T-helper 22 cell (primary cell): ENCODE measurements around the gene RPL37A.
"Not testable (repeated sequence)": the region's sequence is repeated elsewhere in the genome, so short reads cannot be mapped to it uniquely, and the experiment has no call there.

Experiments
- DNase-seq: peaks from one replicate; pipeline ENCODE4 v3.0.0-alpha.2; 2020; ENCODE audit warnings: low read depth

RPL37A gene

GRCh38 chr2:216517447-216518225, 19.0 kb downstream of the RPL37A start:
- no peak for DNase-seq

DNA sequence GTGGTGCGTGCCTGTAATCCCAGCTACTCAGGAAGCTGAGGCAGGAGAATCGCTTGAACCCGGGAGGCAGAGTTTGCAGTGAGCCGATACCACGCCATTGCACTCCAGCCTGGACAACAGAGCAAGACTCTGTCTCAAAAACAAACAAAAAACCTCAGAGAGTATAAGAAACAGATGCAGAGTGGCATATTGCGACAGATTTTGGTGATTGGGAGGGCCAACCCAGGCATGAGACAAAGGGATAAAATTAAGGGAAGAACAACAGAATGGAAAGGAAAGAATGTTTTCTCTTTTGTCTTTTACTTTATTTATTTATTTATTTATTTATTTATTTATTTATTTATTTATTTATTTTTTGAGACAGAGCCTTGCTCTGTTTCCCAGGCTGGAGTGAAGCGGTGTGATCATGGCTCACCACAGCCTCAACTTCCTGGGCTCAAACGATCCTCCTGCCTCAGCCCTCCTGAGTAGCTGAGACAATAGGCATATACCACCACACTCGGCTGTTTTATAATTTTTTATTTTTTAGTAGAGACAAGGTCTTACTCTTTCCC, 20.0 kb downstream of the RPL37A start:
- DNase-seq = not testable (repeated sequence)

- no peak for DNase-seq
Measured at GRCh38 chr2:216519154-216519762, 20.6 kb downstream of the RPL37A start.

DNA sequence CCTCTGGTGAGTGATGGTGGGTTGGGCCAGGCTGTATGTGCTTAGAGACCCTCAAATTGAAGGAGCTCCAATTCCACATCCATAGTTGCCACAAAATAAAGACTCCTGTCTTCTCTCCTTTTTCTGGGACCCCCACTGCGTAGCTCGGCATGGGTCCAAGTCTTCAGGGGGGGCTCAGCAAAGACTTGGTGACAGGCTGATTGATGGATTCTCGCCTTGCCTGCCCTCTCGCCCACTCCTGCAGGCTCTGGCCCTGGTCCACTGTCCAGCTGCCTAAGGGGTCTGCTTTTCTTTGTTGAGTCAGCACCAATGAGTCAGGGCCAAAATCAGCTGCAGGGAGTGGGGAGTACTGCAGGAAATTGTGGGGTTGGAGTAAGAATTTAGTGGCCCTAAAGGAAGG, 21.5 kb downstream of the RPL37A start:
- no peak for DNase-seq

DNA sequence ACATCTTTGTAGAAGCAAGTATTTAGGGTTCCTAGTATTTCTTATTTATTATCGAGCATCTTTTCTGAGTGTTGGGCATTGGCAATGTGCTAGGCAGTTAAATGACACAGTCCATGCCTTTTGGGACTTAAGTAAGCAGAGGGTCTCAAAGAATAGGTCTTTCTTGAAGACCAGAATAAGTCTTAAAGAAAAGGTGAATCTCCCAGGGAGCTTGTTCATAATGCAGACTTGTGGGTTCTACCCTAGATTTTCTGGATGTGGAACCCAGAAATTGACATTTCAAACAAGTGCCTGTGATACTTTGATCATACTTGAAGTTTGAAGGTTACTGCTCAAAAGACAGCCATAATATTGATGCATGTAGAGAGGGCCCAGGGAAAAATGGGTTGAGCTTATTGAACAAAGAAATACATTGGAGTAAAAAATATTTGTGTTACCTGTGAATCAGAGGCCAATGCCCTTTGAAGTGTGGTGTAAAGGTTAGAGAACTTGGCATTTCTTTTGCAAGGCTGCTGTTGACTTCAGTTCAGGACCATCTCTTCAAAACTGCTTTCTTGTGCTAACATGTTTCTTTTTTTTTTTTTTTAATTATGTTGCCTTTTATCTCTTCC, 24.4 kb downstream of the RPL37A start:
- DNase-seq = no peak

DNA sequence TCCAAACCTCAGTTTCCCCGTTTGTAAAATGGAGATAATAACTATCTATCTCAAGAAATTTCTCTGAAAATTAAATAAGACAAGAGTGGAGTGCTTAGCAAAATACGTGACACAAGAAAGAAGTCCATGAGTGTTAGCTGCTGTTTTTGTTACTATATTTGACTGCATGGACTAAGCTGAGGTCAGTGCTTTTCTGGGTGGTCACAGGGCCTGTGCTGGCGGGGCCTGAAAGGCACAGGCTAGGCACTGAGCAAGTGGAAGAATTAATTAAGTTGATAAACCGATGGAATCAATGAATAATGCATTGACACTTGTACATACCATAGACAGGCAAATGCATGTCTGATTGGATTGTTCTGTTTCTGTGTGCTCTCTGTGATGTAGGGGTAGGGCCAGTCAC, 27.3 kb downstream of the RPL37A start:
- no peak for DNase-seq

- no peak for DNase-seq
Measured at GRCh38 chr2:216526939-216527338, 28.3 kb downstream of the RPL37A start.

- no peak for DNase-seq
Measured at GRCh38 chr2:216527600-216527999, 29.0 kb downstream of the RPL37A start.

DNA sequence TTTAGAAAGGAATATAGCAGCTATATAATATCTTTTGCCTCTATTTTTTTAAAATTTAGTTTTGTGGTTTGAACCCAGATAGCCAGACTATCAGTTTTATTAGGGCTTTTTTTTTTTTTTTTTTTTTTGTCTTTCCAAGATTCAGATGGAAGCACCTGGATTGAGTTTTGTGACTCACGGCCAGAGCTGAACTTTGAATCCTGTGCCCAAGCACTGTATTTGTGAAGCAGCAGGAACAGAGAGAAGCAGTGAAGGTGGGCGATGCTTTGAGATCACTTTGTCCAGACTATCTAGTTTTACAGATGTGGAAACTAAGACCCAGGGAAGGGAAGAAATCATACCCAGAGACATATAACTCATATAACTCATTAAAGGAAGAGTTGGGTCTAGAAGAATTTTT, 33.9 kb downstream of the RPL37A start:
- DNase-seq = no peak

DNA sequence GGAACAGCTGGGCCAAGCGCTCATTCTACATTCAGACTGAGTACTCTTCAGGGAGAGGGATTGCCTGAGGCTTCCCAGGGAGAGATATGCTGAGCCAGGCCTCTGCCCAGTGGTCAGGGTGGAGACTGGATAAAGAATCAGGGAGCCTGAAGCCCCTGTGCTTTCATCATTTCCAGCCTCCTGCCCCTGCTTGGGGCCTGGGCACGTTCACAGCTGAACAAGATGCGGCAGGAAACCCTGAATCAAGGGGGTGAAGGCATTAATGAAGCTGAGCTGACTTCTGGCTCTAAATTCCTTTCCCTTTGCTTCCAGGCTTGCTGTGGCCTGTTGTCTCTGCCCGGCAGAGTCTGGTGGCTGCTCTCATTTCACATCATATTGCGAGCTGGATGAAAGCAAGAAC, 35.0 kb downstream of the RPL37A start:
- no peak for DNase-seq

DNA sequence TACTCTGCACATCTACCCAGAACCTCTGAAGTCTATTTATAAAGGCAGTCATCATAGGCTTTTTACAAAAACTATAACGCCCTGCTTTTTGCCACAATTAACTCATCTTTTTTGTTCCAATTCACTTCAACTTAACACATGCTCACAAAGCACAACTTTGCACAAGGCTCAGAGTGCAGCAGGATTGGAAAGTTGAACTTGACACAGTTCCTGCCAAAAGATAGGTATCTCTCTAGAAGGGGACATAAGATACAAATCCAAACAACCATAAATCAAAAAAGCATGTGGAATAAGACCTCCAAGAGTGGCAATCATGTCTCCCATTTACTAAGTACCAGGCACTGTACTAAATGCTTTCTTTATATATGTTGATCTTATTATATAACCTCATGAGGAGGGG, 36.2 kb downstream of the RPL37A start:
- DNase-seq = no peak

DNA sequence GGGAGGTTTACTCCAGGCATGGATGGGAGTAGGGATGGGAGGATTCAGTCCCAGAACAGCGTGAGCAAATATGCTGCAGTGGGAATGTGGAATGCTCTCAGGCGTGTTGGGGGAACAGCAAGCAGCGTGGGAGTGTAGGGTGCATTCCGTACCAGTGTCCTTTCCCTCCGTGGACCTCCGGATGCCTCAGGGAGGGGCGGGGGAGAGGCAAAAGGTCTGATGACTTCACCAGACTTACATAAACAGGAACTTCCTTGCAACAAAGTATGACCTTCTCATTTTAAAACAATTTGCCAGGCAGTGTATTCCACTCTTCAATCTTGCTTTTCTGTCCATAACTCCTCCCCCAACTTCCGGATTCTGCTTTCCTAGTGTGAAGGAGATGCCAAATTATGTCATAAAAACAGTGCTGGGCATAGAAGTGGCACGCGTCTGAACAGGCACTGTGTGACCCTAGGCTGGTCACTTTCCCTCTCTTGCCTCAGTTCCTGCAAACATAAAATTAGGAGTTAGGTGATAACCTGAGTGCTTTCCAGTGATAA, 36.9 kb downstream of the RPL37A start:
- no peak for DNase-seq

DNA sequence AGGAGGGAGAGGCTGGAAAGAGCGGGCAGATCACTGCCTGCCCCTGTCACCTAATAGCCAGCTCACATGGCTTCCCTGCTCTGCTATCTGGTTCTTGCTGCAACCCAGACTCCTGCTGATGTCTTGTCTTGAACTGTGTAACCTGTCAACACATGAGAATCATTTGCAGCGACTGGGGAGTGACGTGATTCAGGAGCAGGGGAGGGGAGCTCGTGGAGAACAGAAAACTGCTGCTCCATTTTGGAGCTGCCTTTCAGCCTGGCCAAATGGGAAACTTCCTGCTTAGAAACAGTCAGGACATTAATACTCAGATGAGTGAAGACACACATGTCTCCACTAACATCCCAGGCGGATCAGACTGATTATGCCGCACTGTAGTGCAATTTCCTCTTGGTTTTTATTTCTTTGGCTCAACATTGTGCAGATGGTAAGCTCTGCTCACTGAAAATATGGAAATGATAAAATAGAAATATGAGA, 38.1 kb downstream of the RPL37A start:
- DNase-seq = no peak

DNA sequence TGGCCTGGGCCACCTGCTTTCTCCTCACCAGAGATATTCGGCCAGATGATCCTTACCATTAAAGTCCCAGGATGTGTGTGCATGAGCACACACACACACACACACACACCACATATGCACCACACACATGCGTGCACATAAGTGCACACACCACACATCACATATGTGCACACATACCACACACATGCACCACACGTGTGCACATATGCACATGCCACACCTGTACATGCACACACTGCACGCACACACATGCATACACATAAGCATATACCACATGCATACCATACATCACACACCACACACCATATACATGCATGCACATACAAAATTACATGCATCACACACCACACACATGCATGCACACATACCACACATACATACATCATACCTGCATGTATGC, 38.7 kb downstream of the RPL37A start:
- no peak for DNase-seq

DNA sequence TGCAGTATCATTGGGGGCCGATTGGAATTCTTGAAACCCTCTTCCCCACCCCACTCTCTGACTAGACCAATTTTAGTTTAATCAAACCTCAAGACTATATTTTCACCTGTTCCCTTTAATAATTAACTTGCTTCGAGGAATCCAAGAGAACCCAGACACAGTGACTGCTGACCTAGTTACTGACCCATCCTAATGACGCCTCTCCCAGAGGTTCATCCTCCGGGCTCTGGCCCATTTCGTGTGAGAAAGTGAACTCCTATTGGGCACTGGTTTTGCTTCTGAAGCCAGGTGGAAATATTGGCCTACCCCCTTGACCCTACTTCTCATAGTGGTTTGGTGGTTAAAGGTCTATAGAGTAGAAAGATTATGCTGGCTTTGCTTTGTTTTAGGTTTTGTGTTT, 39.9 kb downstream of the RPL37A start:
- no peak for DNase-seq

DNA sequence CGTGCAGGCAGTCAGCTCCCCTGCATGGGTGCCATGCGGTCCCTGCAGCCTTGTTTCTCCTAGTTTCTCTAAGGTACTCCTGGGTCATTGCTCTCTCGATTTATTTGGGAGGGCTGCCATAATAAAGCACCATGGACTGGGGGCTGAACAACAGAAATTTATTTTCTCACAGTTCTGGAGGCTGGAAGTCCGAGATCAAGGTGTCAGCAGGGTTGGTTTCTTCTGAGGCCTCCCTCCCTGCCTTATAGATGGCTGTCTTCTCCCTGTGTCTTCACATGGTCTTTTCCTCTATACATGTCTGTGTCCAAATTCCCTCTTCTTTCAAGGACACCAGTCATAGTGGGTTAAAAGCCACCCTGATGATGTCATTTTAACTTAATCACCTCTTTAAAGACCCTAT, 40.5 kb downstream of the RPL37A start:
- DNase-seq = no peak

DNA sequence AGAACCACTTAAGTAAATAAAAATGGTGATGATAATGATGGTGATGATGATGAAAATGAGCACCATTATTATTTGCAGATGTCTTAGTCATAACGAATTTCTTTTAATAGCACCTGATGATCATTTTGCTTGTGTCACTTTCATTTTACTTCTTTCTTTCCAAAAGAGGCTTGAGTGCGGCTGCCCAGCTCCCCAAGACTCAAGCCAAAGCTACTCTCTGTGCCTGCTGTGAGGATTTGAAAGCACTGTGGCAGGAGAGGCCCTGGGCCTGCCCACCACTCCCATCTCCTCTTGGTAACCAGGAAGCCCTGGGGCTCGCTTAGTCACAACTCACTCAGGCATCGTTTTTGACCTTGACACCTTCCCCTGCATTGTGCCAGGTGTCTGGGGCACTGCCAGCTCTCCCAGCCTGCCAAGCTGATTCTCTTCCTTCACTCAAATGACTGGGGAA, 41.2 kb downstream of the RPL37A start:
- no peak for DNase-seq

DNA sequence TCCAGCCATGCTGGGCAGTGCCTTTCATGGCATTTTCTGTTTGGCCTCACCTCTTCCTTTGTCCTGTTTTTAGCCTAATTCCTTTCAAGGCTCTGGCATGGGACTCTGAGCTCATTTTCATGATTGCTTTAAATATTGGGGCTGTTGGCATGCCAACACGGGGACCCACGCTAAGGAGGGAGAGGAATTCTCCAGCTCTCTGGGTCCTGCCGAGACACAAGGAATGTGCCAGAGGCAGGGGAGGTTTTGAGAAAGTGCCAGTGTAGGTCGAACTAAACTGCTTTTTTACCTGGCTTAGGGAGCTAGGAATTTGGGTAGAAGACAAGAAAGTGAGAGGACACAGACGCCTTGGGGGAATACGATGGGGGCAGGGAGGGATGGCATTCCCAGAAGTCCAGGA, 42.3 kb downstream of the RPL37A start:
- no peak for DNase-seq

DNA sequence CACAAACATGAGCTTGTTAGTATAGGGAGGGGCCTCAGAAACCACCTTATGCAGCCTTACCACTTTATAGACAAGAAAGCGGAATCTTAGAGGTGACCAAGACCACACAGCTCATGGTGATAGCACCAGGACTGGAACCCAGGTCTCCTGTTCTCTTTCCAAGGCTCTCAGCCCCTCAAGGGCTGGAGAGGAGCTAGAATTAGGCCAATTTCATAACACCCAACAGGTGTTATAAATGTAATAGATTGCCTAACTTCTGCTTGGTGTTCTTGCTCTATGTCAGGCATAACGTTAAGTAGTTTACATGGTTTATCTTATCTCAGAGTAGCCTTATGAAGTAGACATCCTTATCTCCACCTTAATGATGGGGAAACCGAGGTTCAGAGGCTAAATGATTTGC, 42.9 kb downstream of the RPL37A start:
- DNase-seq = no peak

DNA sequence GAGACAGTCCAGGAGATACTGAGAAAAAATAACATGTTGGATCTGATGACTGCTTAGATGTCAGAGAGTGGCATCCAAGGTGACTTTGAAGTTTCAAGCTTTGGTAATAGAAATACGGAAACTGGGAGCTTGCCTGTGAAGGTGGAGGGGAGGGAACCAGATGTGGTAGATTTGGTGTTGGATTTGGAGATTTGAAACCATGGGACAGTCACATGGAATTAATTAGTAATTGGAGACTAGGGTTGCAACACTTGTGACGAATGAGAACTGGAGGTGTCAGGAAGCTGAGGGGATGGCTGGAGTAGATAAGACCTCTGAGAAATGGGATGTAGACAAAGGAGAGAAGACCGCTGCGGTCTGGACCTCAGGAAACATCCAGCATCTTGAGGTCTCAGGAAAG, 46.7 kb downstream of the RPL37A start:
- no peak for DNase-seq

- no peak for DNase-seq
Measured at GRCh38 chr2:216546241-216546640, 47.6 kb downstream of the RPL37A start.

DNA sequence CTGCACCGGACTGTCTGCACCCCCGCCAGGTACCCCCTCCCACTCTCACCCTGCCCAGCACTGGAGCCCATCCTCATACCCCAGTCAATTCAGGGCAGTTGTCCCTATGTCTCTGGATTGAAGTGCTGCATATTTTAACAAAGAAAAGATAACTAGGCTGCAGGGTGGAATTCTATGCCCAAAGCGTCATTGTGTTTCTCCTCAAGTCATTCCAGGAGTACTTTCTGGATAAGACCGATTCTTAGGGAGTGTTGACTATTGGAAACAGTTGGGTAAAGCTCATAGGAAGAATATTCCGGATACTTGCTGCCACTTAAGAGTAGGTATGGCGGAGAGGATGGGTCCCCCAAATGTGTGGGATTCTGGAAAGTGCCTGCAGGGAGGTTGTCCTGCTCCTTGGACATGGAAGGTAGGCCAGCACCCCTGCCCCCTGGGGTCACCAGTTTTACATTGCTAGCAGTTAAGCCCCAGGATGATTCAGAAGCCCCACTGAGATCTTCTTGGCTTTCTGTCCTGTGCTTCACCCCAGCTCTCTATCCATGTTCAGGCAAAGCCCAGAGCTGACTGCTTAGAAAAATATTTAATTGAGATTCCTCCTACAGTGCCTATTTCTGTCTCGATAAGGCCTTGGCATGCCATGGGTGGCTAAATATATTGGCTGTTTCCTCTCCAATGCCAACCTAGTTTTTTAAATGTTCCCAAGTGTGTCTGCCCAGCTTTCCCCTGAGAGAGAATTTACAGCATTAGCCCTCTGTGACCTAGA, 48.2 kb downstream of the RPL37A start:
- no peak for DNase-seq
